ENCODE measurements around the gene YBX3. TPM values are rescaled to one million over a fixed set of nuclear protein-coding genes. Genes with fewer than 3 reads are reported as not detected.
A peak's percentile ranks its signal among the peaks of the same experiment; 100 is the strongest.

The YBX3 gene
- total RNA-seq, 1 experiment from 2014 or later = 85.9 TPM

GRCh38 chr12:10667581-10667980, 55.5 kb downstream of the YBX3 start:
- no peak for TF ChIP-seq EZH2 (IDR thresholded peaks at IDR 0.05; ENCODE audit: low read length, unreplicated experiment)
- no peak for TF ChIP-seq CTCF (conservative IDR thresholded peaks at IDR 0.05; ENCODE audit: low read depth, low read length)
- TF ChIP-seq EZH2phosphoT487 (IDR thresholded peaks at IDR 0.05; ENCODE audit: borderline replicate concordance, low read length) = no peak
- no peak overlapping the region for H3K9ac ChIP-seq (ENCODE audit: low read length)
- no peak for DNase-seq
- H3K9me2 ChIP-seq (replicated peaks; ENCODE audit: low read length) = no peaks in the 10 kb centered on the region
- no TSS peak for BruUV-seq (replicated peaks)
- no peaks in the 10 kb centered on the region for H4K20me1 ChIP-seq (ENCODE audit: low read length)
- peaks cover 14% of the 10 kb centered on the region; the same call in 1 of the 2 replicates for H3K4me1 ChIP-seq (ENCODE audit: insufficient read depth, low read length)
- ChIA-PET CTCF (no interaction called here), POLR2A (ENCODE audit: unreplicated experiment) (no interaction called here)
- H3K27ac ChIP-seq (ENCODE audit: low read length) = no peak overlapping the region
- no peaks in the 10 kb centered on the region for H3K36me3 ChIP-seq (ENCODE audit: low read depth, low read length)
- H3K79me2 ChIP-seq (ENCODE audit: low read length) = peaks cover 26% of the 10 kb centered on the region
- no peak for ATAC-seq
- H3F3A ChIP-seq (ENCODE audit: low read length, unreplicated experiment) = no peaks in the 10 kb centered on the region
- H2AFZ ChIP-seq (ENCODE audit: low read length) = no peak overlapping the region
- no peak overlapping the region for H3K4me3 ChIP-seq (ENCODE audit: low read length)
- H3K27me3 ChIP-seq (ENCODE audit: low read length) = no peaks in the 10 kb centered on the region
- intact Hi-C loops (cut with micrococcal nuclease) = no loop called here
- no peak overlapping the region for H3K4me2 ChIP-seq (ENCODE audit: low read length)
- H3K9me3 ChIP-seq (ENCODE audit: low read length) = no peaks in the 10 kb centered on the region

- intact Hi-C loops (cut with micrococcal nuclease) = no loop called here
- ATAC-seq = no peak
- Histone ChIP-seq H3K9ac (ENCODE audit: low read length) (no peak overlapping the region), H3K79me2 (ENCODE audit: low read length) (peaks cover 4% of the 10 kb centered on the region; the same call in 1 of the 2 replicates), H3K4me3 (ENCODE audit: low read length) (no peak overlapping the region), H3K27me3 (ENCODE audit: low read length) (no peaks in the 10 kb centered on the region), H3K27ac (ENCODE audit: low read length) (no peak overlapping the region), H2AFZ (ENCODE audit: low read length) (no peak overlapping the region), H3K9me2 (replicated peaks; ENCODE audit: low read length) (no peaks in the 10 kb centered on the region), H3K9me3 (ENCODE audit: low read length) (no peaks in the 10 kb centered on the region), H4K20me1 (ENCODE audit: low read length) (no peaks in the 10 kb centered on the region), H3K36me3 (ENCODE audit: low read depth, low read length) (no peaks in the 10 kb centered on the region), H3K4me1 (ENCODE audit: insufficient read depth, low read length) (peaks cover 19% of the 10 kb centered on the region), H3F3A (ENCODE audit: low read length, unreplicated experiment) (no peaks in the 10 kb centered on the region), H3K4me2 (ENCODE audit: low read length) (no peak overlapping the region)
- BruUV-seq (replicated peaks) = no TSS peak
- ChIA-PET POLR2A (ENCODE audit: unreplicated experiment) (no interaction called here), CTCF (no interaction called here)
- no peak for DNase-seq
- TF ChIP-seq EZH2phosphoT487 (IDR thresholded peaks at IDR 0.05; ENCODE audit: borderline replicate concordance, low read length) = no peak
- no peak for TF ChIP-seq CTCF (conservative IDR thresholded peaks at IDR 0.05; ENCODE audit: low read depth, low read length)
- no peak for TF ChIP-seq EZH2 (IDR thresholded peaks at IDR 0.05; ENCODE audit: low read length, unreplicated experiment)
Measured at GRCh38 chr12:10664499-10664898, 58.6 kb downstream of the YBX3 start.

DNA sequence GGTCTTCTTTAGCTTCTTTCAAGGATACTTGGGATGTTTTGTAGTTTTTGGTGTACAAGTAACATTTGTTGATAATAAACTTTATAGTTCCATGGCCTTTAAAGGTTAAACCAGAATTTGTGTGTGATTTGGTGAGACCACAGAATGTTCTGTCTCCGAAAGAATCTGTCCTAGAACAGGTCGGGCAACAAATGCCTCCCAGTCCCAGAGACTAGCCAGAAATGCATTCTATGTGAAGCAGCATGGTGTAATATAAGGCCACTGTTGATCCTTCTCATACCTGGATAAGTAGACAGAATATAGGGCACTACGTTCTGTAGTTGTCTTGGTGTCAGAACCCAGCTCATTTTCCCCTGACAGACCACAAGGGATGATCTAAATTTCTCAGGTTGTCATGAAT, 59.3 kb downstream of the YBX3 start:
- POLR2A ChIA-PET (ENCODE audit: unreplicated experiment) = no interaction called here
- no peak overlapping the region for H3K27ac ChIP-seq (ENCODE audit: low read length)
- DNase-seq (peak; percentile 17), ATAC-seq (no peak)
- no peak overlapping the region for H3K4me2 ChIP-seq (ENCODE audit: low read length)
- H2AFZ ChIP-seq (ENCODE audit: low read length) = no peak overlapping the region
- no peak overlapping the region for H3K4me3 ChIP-seq (ENCODE audit: low read length)
- intact Hi-C loops (cut with micrococcal nuclease) = no loop called here
- CTCF ChIA-PET = no interaction called here
- H3K27me3 ChIP-seq (ENCODE audit: low read length) = no peaks in the 10 kb centered on the region
- no peaks in the 10 kb centered on the region for H3F3A ChIP-seq (ENCODE audit: low read length, unreplicated experiment)
- no peak overlapping the region for H3K9ac ChIP-seq (ENCODE audit: low read length)
- H4K20me1 ChIP-seq (ENCODE audit: low read length) = no peaks in the 10 kb centered on the region
- no peaks in the 10 kb centered on the region for H3K9me2 ChIP-seq (replicated peaks; ENCODE audit: low read length)
- no peaks in the 10 kb centered on the region; the same call in 1 of the 2 replicates for H3K79me2 ChIP-seq (ENCODE audit: low read length)
- H3K9me3 ChIP-seq (ENCODE audit: low read length) = no peaks in the 10 kb centered on the region
- peaks cover 2% of the 10 kb centered on the region; the same call in 1 of the 2 replicates for H3K36me3 ChIP-seq (ENCODE audit: low read depth, low read length)
- BruUV-seq (replicated peaks) = no TSS peak
- TF ChIP-seq CTCF (conservative IDR thresholded peaks at IDR 0.05; ENCODE audit: low read depth, low read length) (no peak), EZH2 (IDR thresholded peaks at IDR 0.05; ENCODE audit: low read length, unreplicated experiment) (no peak), EZH2phosphoT487 (IDR thresholded peaks at IDR 0.05; ENCODE audit: borderline replicate concordance, low read length) (no peak)
- H3K4me1 ChIP-seq (ENCODE audit: insufficient read depth, low read length) = peaks cover 19% of the 10 kb centered on the region

Measured in PC-3 (cell line).